ENCODE results near the gene ZNF69.
"Not testable (repeated sequence)": the region's sequence is repeated elsewhere in the genome, so short reads cannot be mapped to it uniquely, and the experiment has no call there.

ZNF69 gene

DNA sequence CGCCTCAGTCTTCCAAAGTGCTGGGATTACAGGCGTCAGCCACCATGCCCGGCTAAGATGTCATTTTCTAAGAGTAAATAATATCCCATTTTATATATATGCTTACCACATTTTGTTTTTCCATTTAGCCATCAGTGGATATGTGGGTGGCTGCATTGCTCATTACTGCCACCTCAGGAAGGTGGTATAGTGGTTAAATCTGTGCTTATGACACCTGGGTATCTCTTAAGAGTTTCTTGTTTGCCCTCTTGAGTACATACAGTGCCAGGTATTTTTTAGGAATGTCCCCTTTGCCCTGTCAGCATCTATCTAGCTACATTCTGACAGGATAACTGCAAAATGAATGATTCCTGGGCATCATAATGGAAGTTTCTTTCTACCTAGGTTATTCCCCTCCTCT, 14.6 kb downstream of the ZNF69 start:
- DNase-seq, result no peak

DNA sequence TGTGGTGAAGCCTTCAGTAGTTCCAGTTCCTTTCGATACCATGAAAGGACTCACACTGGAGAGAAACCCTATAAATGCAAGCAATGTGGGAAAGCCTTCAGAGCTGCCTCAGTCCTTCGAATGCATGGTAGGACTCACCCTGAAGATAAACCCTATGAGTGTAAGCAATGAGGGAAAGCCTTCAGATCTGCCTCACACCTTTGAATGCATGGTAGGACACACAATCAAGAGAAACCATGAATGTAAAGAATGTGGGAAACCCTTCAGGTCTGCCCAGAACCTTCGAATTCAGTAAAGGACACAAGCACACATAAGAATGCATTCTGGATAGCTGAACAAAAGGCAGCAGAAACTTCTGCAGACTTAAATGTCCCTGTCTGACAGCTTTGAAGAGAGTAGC, 18.3 kb downstream of the ZNF69 start:
- no peak for DNase-seq

DNA sequence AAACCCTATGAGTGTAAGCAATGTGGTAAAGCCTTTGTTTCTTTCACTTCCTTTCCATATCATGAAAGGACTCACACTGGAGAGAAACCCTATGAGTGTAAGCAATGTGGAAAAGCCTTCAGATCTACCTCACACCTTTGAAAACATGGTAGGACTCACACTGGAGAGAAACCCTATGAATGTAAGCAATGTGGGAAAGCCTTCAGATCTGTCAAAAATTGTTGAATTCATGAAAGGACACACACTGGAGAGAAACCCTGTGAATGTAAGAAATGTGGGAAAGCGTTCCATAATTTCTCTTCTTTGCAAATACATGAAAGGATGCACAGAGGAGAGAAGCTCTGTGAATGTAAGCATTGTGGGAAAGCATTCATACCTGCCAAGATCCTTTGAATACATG, 24.4 kb downstream of the ZNF69 start:
- not testable (repeated sequence) for DNase-seq

DNA sequence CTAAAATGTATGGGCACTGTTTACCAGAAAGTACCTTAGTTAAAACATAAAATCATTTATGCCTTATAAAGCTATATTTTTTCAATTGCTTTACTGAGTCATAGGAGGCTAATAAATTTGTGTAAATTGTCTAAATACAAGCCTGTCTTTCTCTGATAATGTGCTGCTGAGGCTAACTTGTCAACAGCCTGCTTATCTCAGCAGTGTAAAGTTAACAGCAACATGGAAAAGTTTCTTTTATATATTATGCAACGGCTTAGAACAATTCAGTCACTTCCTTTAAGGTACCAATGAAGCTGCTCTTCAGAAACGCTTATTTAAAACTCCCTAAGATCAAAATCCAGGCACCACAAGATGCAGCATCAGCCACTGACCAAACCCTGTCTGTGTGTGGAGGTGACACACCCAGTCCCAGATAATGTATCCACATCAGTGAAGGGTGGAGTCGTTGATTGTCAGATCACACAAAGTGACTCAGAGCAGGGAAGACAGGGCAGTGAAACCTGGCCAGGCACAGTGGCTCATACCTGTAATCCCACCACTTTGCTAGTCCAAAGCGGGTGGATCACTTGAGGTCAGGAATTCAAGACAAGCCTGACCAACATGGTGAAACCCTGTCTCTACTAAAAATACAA, 27.0 kb downstream of the ZNF69 start:
- not testable (repeated sequence) for DNase-seq

DNA sequence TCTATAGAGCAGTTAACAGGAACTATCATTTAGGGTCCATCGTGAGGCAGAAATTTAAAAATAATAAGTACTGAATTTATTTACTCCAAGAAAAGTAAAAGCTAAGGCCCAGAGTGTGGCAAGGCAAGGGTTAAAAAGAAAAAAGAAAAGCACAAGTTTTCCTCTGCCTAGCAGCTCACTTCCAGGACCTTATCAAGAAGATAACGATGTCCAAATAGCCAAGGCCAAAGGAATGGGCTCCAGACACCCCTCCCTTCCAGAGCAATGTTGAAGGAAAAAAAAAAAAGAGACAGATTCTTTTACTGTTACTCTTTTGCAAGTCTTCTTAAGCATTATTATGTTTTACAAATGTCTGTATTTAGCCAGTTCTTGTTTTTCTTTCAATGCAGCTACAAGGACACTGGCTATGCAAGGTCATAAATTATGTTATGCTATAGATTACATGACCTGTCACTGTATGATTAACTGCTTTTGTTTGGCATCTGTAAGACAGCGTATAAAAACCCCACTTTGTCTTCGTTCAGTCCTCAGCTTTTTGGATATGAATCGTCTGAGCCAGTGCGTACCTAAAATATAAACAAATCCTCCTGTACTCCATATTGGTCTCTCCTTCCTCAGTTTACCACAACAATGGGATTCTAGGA, 34.4 kb downstream of the ZNF69 start:
- no peak for DNase-seq

DNA sequence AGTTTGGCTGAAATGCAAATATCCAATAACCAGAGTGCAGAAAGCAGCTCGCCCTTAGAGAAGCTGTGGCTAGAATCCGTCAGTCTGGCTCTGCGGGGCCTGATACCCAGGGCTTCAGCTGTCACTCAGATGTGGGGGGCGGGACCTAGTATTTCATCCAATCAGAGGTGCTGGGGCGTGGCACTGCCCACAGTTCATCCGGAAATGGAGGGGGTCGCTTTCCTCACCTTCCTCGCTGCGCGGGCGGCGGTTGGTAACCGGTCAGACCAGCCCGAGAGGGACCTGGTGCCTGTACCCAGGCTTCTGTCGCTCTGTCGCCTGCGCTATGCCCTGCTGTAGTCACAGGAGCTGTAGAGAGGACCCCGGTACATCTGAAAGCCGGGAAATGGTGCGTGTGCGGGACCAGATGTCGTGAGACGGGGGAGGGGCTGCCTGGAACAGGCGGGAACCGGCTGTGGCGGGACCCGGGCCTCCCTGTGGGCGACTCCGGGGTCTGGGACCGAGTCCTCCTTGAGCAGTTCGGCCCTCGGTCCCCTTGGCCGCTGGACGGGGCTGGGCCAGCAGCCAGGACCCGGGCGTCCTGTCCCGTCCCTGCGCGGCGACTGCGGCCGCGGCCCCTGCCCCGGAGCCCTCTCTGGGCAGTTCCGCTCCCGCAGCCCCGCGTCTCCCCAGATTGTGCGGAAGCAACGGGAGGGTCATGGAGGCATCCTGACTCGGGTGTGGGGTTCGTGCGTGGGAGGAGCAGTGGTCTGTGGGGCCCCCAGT, 37.5 kb downstream of the ZNF69 start, which contains the start of gene ZNF700:
Gene ZNF700 (plus strand): TSS at position 222 of the 765 bp plus-strand sequence. CDS start 104 bp downstream, at position 326.
- peak; percentile 92 for DNase-seq

DNA sequence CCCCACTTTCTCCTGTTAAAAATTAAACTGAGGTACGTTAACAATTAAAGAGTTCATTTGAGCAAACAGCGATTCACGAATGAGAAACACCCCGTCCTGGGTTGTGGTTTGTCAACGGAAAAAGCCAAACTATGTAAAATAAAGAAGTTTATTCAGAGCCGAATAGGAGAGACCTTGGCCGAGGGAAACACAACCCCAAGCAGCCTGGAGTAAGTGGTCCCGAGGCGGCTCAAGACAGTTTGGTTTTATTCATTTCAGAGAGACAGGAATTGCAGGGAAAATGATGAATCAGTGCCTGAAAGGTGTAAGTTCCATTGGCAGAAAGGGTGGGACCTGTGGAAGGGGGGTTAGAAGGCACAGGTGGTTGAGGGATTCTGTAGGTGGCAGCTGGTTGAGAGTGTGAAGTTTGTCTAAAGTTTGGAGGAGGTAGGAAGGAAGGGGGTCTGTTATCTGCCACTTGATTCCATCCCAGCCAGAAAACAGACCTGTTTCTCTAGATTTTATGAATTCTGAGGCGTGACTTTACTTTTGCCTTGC, 38.1 kb downstream of the ZNF69 start:
- DNase-seq, result not testable (repeated sequence)

DNA sequence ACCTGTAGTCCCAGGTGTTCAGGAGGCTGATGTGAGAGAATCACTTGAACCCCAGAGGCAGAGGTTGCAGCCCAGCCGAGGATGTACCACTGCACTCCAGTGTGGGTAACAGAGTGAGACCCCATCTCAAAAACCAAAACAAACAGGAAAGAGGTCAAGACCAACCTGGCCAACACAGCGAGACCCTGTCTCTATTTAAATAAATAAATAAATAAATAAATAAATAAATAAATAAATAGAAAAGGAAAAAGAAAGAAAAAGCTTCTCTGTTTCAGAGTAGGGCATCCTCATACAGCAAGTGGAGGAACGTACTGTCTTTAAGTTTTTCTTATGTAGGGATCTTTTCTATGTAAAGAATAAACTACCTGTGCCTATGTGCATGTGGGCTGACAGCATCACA, 39.6 kb downstream of the ZNF69 start:
- no peak for DNase-seq

DNA sequence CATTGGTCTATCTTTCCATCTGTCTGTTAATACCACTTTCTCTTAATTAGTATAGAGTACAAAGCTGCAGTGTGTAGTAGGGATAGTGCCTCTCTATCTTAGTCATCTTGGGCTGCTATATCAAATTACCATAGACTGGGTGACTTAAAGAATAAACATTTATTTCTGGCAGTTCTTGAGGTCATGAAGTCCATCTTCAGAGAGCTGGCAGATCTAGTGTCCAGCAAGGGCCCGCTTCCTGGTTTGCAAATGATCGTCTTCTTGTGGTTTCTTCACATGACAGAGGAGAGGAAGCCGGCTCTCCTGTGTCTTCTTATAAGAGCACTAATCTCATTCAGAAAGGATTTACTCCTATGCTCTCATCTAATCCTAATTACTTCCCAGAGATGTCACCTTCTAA, 43.5 kb downstream of the ZNF69 start:
- no peak for DNase-seq

DNA sequence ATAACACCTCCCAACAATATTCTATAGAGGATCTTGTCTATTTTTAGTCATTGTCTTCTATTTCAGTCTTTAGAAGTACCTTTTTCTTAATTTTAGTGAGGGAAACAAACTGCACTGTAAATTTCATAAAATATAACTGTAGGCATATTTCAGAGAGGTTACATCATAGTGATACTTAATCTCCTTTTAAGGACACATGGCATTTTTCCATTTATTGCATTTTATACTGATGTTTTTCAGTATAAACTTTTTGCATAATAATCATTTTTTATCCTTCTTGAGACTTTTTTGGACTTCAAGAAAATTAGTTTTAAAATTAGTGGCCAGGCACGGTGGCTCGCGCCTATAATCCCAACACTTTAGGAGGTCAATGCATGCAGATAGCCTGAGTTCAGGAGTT, 43.9 kb downstream of the ZNF69 start:
- no peak for DNase-seq

DNA sequence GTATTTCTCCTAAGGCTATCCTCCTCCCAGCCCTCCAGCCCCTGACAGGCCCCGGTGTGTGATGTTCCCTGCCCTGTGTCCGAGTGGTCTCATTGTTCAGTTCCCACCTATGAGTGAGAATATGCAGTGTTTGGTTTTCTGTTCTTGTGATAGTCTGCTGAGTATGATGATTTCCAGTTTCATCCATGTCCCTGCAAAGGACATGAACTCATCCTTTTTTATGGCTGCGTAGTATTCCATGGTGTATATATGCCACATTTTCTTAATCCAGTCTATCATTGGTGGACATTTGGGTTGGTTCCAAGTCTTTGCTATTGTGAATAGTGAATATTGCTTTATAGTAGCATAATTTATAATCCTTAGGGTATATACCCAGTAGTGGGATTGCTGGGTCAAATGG, 48.2 kb downstream of the ZNF69 start:
- not testable (repeated sequence) for DNase-seq

DNA sequence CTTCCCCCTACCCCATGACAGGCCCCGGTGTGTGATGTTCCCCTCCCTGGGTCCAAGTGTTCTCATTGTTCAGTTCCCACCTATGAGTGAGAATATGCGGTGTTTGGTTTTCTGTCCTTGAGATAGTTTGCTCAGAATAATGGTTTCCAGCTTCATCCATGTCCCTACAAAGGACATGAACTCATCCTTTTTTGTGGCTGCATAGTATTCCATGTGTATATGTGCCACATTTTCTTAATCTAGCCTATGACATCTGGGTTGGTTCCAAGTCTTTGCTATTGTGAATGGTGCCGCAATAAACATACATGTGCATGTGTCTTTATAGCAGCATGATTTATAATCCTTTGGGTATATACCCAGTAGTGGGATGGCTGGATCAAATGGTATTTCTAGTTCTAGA, 50.8 kb downstream of the ZNF69 start:
- DNase-seq, result not testable (repeated sequence)

DNA sequence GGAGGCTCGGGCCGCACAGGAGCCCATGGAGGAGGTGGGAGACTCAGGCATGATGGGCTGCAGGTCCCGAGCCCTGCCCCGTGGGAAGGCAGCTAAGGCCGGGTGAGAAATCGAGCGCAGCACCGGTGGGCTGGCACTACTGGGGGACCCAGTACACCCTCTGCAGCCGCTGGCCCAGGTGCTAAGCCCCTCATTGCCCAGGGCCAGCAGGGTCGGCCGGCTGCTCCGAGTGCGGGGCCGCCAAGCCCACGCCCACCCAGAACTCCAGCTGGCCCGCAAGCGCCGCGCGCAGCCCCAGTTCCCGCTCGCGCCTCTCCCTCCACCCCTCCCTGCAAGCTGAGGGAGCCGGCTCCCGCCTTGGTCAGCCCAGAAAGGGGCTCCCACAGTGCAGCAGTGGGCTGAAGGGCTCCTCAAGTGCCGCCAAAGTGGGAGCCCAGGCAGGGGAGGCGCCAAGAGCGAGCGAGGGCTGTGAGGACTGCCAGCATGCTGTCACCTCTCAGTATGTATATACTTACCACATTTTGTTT, 53.8 kb downstream of the ZNF69 start:
- not testable (repeated sequence) for DNase-seq

DNA sequence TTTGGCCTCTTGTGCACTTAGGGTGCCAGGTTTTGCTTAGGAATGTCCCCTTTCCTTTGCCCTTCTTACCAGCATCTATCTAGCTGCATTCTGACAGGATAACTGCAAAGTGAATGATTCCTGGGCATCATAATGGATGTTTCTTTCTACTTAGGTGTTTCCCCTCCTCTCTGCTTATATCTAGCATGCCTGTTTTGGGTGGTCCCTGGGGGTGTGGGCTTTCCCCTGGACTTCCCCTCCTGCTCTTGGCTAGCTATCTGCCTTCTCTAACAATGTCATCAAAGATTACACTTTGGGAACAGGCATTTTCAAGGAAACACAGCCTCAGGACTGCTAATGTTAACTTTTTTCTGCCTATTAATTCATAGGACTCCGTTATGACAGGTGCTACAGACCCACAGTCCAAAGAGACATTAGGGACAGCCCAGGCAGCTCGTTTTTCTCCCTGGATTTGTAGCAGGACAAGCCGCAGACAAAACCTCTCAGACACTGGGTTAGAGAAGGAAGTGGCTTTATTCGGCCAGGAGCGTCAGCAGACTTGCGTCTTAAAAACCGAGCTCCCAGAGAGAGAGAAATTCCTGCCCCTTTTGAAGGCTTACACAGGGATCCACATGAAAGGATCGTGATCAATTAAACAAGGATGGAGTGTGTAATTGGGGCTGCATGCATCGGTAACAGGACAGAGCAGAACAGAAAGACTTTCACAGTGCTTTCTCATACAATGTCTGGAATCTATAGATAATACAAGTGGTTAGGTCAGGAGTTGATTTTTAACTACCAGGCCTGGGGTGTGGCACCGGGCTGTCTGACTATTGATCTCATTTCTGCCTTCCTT, 54.6 kb downstream of the ZNF69 start:
- no peak for DNase-seq

DNA sequence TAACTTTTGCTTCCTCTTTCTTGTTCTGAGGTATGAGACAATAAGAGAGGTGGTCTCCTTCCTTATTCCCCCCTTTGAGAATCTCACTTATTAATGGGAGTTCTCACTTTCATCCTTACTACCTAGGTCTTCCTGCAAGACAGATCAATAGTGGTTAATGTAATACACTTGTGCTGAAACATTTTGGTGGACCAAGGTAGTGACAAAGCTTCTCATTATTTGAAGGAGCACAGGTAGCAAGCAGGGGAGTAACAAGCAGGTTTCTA, 55.2 kb downstream of the ZNF69 start:
- DNase-seq, result no peak

DNA sequence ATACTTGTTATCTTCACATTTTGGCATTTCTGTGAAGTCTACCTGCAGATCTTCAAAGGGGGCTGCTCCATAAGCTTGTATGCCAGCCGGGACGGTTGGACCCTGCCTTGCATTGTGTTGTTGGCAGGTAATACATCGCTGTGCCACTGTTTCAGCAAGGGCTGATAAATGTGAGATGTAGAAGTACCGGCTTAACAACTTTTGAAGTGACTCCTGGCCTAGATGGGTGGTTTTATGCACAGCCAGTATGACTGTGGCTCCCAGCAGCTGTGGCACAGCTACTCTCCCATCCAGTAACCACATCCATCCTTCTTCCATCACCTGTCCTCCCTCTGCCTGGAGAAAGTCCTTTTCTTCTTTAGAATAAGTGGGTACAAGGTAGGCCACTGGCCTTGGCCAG, 57.1 kb downstream of the ZNF69 start:
- DNase-seq, result no peak

DNA sequence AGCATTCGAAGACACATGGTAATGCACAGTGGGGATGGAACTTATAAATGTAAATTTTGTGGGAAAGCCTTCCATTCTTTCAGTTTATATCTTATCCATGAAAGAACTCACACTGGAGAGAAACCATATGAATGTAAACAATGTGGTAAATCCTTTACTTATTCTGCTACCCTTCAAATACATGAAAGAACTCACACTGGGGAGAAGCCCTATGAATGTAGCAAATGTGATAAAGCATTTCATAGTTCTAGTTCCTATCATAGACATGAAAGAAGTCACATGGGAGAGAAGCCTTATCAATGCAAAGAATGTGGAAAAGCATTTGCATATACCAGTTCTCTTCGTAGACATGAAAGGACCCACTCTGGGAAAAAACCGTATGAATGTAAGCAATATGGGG, 61.1 kb downstream of the ZNF69 start:
- no peak for DNase-seq

DNA sequence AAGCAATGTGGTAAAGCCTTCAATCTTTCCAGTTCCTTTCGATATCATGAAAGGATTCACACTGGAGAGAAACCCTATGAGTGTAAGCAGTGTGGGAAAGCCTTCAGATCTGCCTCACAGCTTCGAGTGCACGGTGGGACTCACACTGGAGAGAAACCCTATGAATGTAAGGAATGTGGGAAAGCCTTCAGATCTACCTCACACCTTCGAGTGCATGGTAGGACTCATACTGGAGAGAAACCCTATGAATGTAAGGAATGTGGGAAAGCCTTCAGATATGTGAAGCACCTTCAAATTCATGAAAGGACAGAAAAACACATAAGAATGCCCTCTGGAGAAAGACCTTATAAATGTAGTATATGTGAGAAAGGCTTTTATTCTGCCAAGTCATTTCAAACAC, 61.6 kb downstream of the ZNF69 start:
- DNase-seq, result no peak

DNA sequence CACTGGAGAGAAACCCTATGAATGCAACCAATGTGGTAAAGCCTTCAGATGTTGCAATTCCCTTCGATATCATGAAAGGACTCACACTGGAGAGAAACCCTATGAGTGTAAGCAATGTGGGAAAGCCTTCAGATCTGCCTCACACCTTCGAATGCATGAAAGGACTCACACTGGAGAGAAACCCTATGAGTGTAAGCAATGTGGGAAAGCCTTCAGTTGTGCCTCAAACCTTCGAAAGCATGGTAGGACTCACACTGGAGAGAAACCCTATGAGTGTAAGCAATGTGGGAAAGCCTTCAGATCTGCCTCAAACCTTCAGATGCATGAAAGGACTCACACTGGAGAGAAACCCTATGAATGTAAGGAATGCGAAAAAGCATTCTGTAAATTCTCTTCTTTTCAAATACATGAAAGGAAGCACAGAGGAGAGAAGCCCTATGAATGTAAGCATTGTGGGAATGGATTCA, 62.1 kb downstream of the ZNF69 start:
- DNase-seq, result not testable (repeated sequence)

DNA sequence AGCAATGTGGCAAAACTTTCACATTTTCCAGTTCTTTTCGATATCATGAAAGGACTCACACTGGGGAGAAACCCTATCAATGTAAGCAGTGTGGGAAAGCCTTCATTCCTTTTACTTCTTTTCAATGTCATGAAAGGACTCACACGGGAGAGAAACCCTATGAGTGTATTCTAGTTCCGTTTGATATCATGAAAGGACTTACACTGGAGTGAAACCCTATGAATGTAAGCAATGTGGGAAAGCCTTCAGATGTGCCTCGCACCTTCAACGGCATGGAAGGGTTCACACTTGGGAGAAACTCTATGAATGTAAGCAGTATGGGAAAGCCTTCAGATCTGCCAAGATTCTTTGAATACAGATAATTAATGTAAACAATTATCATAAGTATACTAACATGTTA, 62.7 kb downstream of the ZNF69 start:
- no peak for DNase-seq
